Measurements from ENCODE around the gene KIF12.

- TF ChIP-seq CTCF (IDR thresholded peaks at IDR 0.05), result no peak
- no peak for TF ChIP-seq POLR2A (IDR thresholded peaks at IDR 0.05)
Observed at GRCh38 chr9:114112325-114112724, 13.2 kb upstream of the KIF12 start.

Data from lower leg skin (tissue), 3 donors.